IMR-90 (cell line): ENCODE measurements around the gene SYTL1. TPM values are rescaled to one million over a fixed set of nuclear protein-coding genes. Genes with fewer than 3 reads are reported as not detected.

Source experiments
- ATAC-seq: fragments of 200-7000 bp; cut with Tn5 transposase; 2 replicates; pipeline ENCODE4 v1.9.1; 2020; ENCODE audit warnings: low read depth, mild to moderate bottlenecking, moderate library complexity
- BruUV-seq: library from RNA; stranded (reverse); fragments of 400-500 nt; replicated peaks from 2 replicates; lab custom pipeline; 2021; lab: Mats Ljungman, UMichigan
- CTCF ChIA-PET: fragments of 300-600 bp; formaldehyde crosslinking; extraction: SDS; loops from one replicate; lab custom pipeline; 2021; ENCODE audit warnings: antibody characterized with exemption; lab: Yijun Ruan, JAX
- POLR2A ChIA-PET: fragments of 300-600 bp; sonication (Branson Sonifier 250); formaldehyde crosslinking; loops from one replicate; lab custom pipeline; 2022; ENCODE audit warnings: antibody characterized with exemption; ENCODE audit not compliant: unreplicated experiment; lab: Charles Lee
- DNase-seq: peaks from one replicate; pipeline ENCODE4 v3.0.0; 2013
- H2AFZ ChIP-seq: replicated peaks from 2 replicates; pipeline ENCODE3; 2013; ENCODE audit warnings: low read length, mild to moderate bottlenecking; ENCODE audit not compliant: poor library complexity
- H2AK5ac ChIP-seq: 2 replicates; pipeline ENCODE4 v1.6.1; 2013; ENCODE audit warnings: low read depth, low read length, inconsistent platforms
- H2AK9ac ChIP-seq: replicated peaks from 2 replicates; pipeline ENCODE3; 2013; ENCODE audit warnings: mild to moderate bottlenecking, low read depth, low read length, moderate library complexity; ENCODE audit not compliant: poor library complexity
- H2BK120ac ChIP-seq: 2 replicates; pipeline ENCODE4 v1.6.1; 2013; ENCODE audit warnings: low read depth, low read length, inconsistent platforms
- H2BK15ac ChIP-seq: 3 replicates; pipeline ENCODE4 v1.6.1; 2013; ENCODE audit warnings: low read depth, low read length, inconsistent platforms
- H2BK20ac ChIP-seq: 2 replicates; pipeline ENCODE4 v1.6.1; 2013; ENCODE audit warnings: low read depth, mild to moderate bottlenecking, inconsistent platforms, low read length, moderate library complexity
- H2BK5ac ChIP-seq: 2 replicates; pipeline ENCODE4 v1.6.1; 2013; ENCODE audit warnings: mild to moderate bottlenecking, low read depth, low read length, inconsistent platforms; ENCODE audit not compliant: poor library complexity, severe bottlenecking
- H3K14ac ChIP-seq: replicated peaks from 2 replicates; pipeline ENCODE4 v1.6.1; 2013; ENCODE audit warnings: low read depth, low read length, inconsistent platforms
- H3K18ac ChIP-seq: 2 replicates; pipeline ENCODE4 v1.6.1; 2013; ENCODE audit warnings: low read depth, low read length, control low read depth
- H3K23ac ChIP-seq: 2 replicates; pipeline ENCODE4 v1.6.1; 2013; ENCODE audit warnings: low read depth, low read length, inconsistent platforms
- H3K27ac ChIP-seq: 2 replicates; pipeline ENCODE4 v1.5.1; 2013; ENCODE audit warnings: mild to moderate bottlenecking, control low read depth, low read length; ENCODE audit not compliant: insufficient read depth
- H3K27me3 ChIP-seq: 2 replicates; pipeline ENCODE4 v1.6.1; 2013; ENCODE audit warnings: low read length; ENCODE audit not compliant: control insufficient read depth, insufficient read depth
- H3K36me3 ChIP-seq: 2 replicates; pipeline ENCODE4 v1.6.1; 2013; ENCODE audit warnings: low read length, mixed read lengths; ENCODE audit not compliant: control insufficient read depth, insufficient read depth
- H3K4ac ChIP-seq: 2 replicates; pipeline ENCODE4 v1.6.1; 2013; ENCODE audit warnings: low read depth, low read length, inconsistent platforms
- H3K4me1 ChIP-seq: 2 replicates; pipeline ENCODE4 v1.6.1; 2013; ENCODE audit warnings: low read length, mixed read lengths; ENCODE audit not compliant: control insufficient read depth, insufficient read depth
- H3K4me2 ChIP-seq: 2 replicates; pipeline ENCODE4 v1.6.1; 2013; ENCODE audit warnings: low read depth, mild to moderate bottlenecking, control low read depth, low read length, moderate library complexity
- H3K4me3 ChIP-seq: 2 replicates; pipeline ENCODE4 v1.5.1; 2013; ENCODE audit warnings: low read depth, mild to moderate bottlenecking, control low read depth, low read length, moderate library complexity; ENCODE audit not compliant: insufficient read depth
- H3K56ac ChIP-seq: 2 replicates; pipeline ENCODE4 v1.6.1; 2013; ENCODE audit warnings: low read length, inconsistent platforms; ENCODE audit not compliant: insufficient read depth; ENCODE audit errors: extremely low read depth
- H3K79me1 ChIP-seq, 2 experiments: 2 replicates each; pipeline ENCODE4 v1.6.1; 2013; ENCODE audit warnings: low read length in 2 of 2, inconsistent platforms in 1 of 2, low read depth in 1 of 2
- H3K9ac ChIP-seq: 2 replicates; pipeline ENCODE4 v1.6.1; 2013; ENCODE audit warnings: low read depth, low read length, control low read depth
- H3K9me1 ChIP-seq: 2 replicates; pipeline ENCODE4 v1.6.1; 2013; ENCODE audit warnings: low read length, inconsistent platforms; ENCODE audit not compliant: insufficient read depth
- H3K9me3 ChIP-seq: 2 replicates; pipeline ENCODE4 v1.6.1; 2013; ENCODE audit warnings: low read length; ENCODE audit not compliant: control insufficient read depth, insufficient read depth
- H4K20me1 ChIP-seq: 2 replicates; pipeline ENCODE4 v1.6.1; 2013; ENCODE audit warnings: low read length, inconsistent platforms; ENCODE audit not compliant: insufficient read depth
- H4K5ac ChIP-seq: 2 replicates; pipeline ENCODE4 v1.6.1; 2013; ENCODE audit warnings: mild to moderate bottlenecking, low read depth, low read length, control low read depth
- H4K8ac ChIP-seq, 2 experiments: 2 replicates each; pipeline ENCODE4 v1.6.1; 2013; ENCODE audit warnings: low read depth in 2 of 2, low read length in 2 of 2, control low read depth in 1 of 2, inconsistent platforms in 1 of 2
- H4K91ac ChIP-seq: 2 replicates; pipeline ENCODE4 v1.6.1; 2013; ENCODE audit warnings: low read depth, low read length, inconsistent platforms; ENCODE audit not compliant: insufficient read depth
- BHLHE40 ChIP-seq: fragments of 150-350 bp; IDR thresholded peaks from 2 replicates; pipeline ENCODE4 v1.6.1; 2016; ENCODE audit warnings: mild to moderate bottlenecking, low read depth, low read length
- CEBPB ChIP-seq: IDR thresholded peaks from 2 replicates; pipeline ENCODE4 v1.6.1; 2012; ENCODE audit warnings: low read depth, low read length, improper control_type of control experiment
- CHD1 ChIP-seq: IDR thresholded peaks from 2 replicates; pipeline ENCODE4 v1.6.1; 2012; ENCODE audit warnings: low read depth, low read length, improper control_type of control experiment
- ELK1 ChIP-seq: fragments of 150-350 bp; IDR thresholded peaks from 2 replicates; pipeline ENCODE4 v1.6.1; 2016; ENCODE audit warnings: low read depth, mild to moderate bottlenecking, low read length, moderate library complexity, borderline replicate concordance
- FOS ChIP-seq: fragments of 150-350 bp; IDR thresholded peaks from 2 replicates; pipeline ENCODE4 v1.6.1; 2016; ENCODE audit warnings: low read depth, low read length
- MAFK ChIP-seq: IDR thresholded peaks from 2 replicates; pipeline ENCODE4 v1.6.1; 2012; ENCODE audit warnings: low read depth, low read length, improper control_type of control experiment
- MAZ ChIP-seq: IDR thresholded peaks from 2 replicates; pipeline ENCODE4 v1.6.1; 2012; ENCODE audit warnings: low read depth, mild to moderate bottlenecking, low read length, improper control_type of control experiment, moderate library complexity, borderline replicate concordance
- MXI1 ChIP-seq: IDR thresholded peaks from 2 replicates; pipeline ENCODE4 v1.6.1; 2012; ENCODE audit warnings: low read depth, mild to moderate bottlenecking, low read length, moderate library complexity, borderline replicate concordance
- NFE2L2 ChIP-seq: fragments of 150-350 bp; IDR thresholded peaks from 2 replicates; pipeline ENCODE4 v1.6.1; 2016; ENCODE audit warnings: low read depth, mild to moderate bottlenecking, low read length
- POLR2A ChIP-seq: IDR thresholded peaks from 2 replicates; pipeline ENCODE4 v1.6.1; 2012; ENCODE audit warnings: mild to moderate bottlenecking, low read depth, low read length
- RAD21 ChIP-seq: IDR thresholded peaks from 2 replicates; pipeline ENCODE4 v1.6.1; 2012; ENCODE audit warnings: low read length, improper control_type of control experiment
- RCOR1 ChIP-seq: IDR thresholded peaks from 2 replicates; pipeline ENCODE4 v1.6.1; 2012; ENCODE audit warnings: mild to moderate bottlenecking, low read length, improper control_type of control experiment; ENCODE audit not compliant: insufficient replicate concordance
- RFX5 ChIP-seq: IDR thresholded peaks from 2 replicates; pipeline ENCODE4 v1.8.0; 2012; ENCODE audit warnings: low read depth, mild to moderate bottlenecking, low read length, moderate library complexity
- SMC3 ChIP-seq: fragments of 150-350 bp; IDR thresholded peaks from 2 replicates; pipeline ENCODE4 v1.6.1; 2016; ENCODE audit warnings: low read depth, mild to moderate bottlenecking, antibody characterized with exemption, low read length, moderate library complexity
- USF2 ChIP-seq: fragments of 150-350 bp; IDR thresholded peaks from 2 replicates; pipeline ENCODE4 v1.6.1; 2017; ENCODE audit warnings: mild to moderate bottlenecking, antibody characterized with exemption, low read length, low read depth
- WGBS, 2 experiments: methylation state at CpG; one replicate each; pipeline versions ENCODE4 v1.1.5 to v1.1.7; 2013; ENCODE audit warnings: missing lambda C conversion rate in 2 of 2; ENCODE audit not compliant: insufficient read length in 1 of 2; ENCODE audit errors: extremely low coverage in 2 of 2; 5-methylcytosine and 5-hydroxymethylcytosine counted together
- dilution Hi-C: fragments of 300-500 bp; cut with HindIII; formaldehyde crosslinking; loops from one replicate; pipeline ENCODE4 v1.14.3; 2018; ENCODE audit warnings: low sequenced_read_pairs; ENCODE audit not compliant: unreplicated experiment
- in situ Hi-C: fragments of 300-500 bp; cut with MboI; formaldehyde crosslinking; loops from 3 replicates; pipeline ENCODE4 v1.14.3; 2019; ENCODE audit warnings: low sequenced_read_pairs, inconsistent platforms, mixed read lengths
- intact Hi-C: fragments of 100-400 bp; cut with micrococcal nuclease; formaldehyde crosslinking; loops from 2 replicates; pipeline ENCODE4 v1.10.0; 2022
- polyA plus RNA-seq, 3 experiments: library from polyadenylated mRNA; depleted of rRNA; stranded (reverse); fragments of >200 nt; gene quantifications; 2 replicates each; pipeline ENCODE4 v1.2.3, GENCODE V29; 2012; ENCODE audit warnings: low replicate concordance in 1 of 3
- total RNA-seq: library from RNA; depleted of rRNA; stranded (reverse); fragments of >200 nt; gene quantifications from 2 replicates; pipeline ENCODE4 v1.2.3, GENCODE V29; 2012
- TF ChIP-seq, protein P1 (sequence below): conservative IDR thresholded peaks from 2 replicates; pipeline ENCODE4 v1.5.1; 2012; ENCODE audit warnings: mild to moderate bottlenecking, low read depth, low read length, improper control_type of control experiment

Gene SYTL1
- total and polyA plus RNA-seq, 2 of the 4 experiments (the other 2 are of a cell fraction), result 0.18 to 1.0 TPM

DNA sequence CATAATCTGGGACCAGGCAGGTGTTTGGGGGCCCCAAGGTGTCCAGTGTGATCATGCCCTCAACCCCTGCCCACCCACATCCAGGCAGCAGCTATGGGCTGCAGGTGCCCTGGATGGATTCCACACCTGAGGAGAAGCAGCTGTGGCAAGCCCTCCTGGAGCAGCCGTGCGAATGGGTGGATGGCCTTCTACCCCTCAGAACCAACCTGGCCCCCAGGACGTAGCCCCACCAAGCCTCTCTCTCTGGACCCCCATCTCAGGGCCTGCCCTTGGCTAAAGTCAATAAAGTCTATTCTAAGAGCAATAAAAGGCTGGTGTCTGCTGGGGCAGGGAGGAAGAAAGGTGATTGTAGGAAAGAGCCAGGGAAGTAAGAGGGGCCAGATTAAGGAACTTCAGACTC is 11.8 kb downstream of the SYTL1 start:
- no peak overlapping the region for H3K4me2 ChIP-seq
- H2AK5ac ChIP-seq, result no peak overlapping the region
- ChIA-PET POLR2A (no interaction called here), CTCF (interaction anchor here (0.7 kb wide), 1 partner anchor 253 kb away, joined by 3 read pairs; no protein-coding TSS in a partner anchor)
- H3K14ac ChIP-seq, result no peak overlapping the region
- no peak overlapping the region for H4K5ac ChIP-seq
- no peak overlapping the region for H3K9ac ChIP-seq
- no peak overlapping the region for H2BK5ac ChIP-seq
- dilution Hi-C loops, result no loop called here
- H2BK20ac ChIP-seq, result no peak overlapping the region
- H2BK120ac ChIP-seq, result no peak overlapping the region
- H2BK15ac ChIP-seq, result no peak overlapping the region
- no peaks in the 10 kb centered on the region for H4K20me1 ChIP-seq
- in situ Hi-C loops, result no loop called here
- no peak overlapping the region for H3K4me3 ChIP-seq
- H3K18ac ChIP-seq, result no peak overlapping the region
- TF ChIP-seq POLR2A (no peak), NFE2L2 (no peak), SMC3 (no peak), FOS (no peak), RFX5 (no peak), MXI1 (no peak), ELK1 (no peak), MAZ (no peak), USF2 (no peak), MAFK (no peak), BHLHE40 (no peak), CEBPB (no peak), RCOR1 (no peak), RAD21 (no peak), CHD1 (no peak)
- TF ChIP-seq, protein P1, sequence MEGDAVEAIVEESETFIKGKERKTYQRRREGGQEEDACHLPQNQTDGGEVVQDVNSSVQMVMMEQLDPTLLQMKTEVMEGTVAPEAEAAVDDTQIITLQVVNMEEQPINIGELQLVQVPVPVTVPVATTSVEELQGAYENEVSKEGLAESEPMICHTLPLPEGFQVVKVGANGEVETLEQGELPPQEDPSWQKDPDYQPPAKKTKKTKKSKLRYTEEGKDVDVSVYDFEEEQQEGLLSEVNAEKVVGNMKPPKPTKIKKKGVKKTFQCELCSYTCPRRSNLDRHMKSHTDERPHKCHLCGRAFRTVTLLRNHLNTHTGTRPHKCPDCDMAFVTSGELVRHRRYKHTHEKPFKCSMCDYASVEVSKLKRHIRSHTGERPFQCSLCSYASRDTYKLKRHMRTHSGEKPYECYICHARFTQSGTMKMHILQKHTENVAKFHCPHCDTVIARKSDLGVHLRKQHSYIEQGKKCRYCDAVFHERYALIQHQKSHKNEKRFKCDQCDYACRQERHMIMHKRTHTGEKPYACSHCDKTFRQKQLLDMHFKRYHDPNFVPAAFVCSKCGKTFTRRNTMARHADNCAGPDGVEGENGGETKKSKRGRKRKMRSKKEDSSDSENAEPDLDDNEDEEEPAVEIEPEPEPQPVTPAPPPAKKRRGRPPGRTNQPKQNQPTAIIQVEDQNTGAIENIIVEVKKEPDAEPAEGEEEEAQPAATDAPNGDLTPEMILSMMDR, result no peak
- H3K9me3 ChIP-seq, result no peaks in the 10 kb centered on the region
- DNase-seq, result no peak
- no peak for ATAC-seq
- peaks cover 5% of the 10 kb centered on the region; the same call in 1 of the 2 replicates for H3K4me1 ChIP-seq
- intact Hi-C loops, result no loop called here
- no peak overlapping the region for H3K56ac ChIP-seq
- no peaks in the 10 kb centered on the region; the same call in 1 of the 2 replicates for H3K9me1 ChIP-seq
- BruUV-seq, result no TSS peak
- no peak overlapping the region for H3K23ac ChIP-seq
- WGBS, 2 experiments, result no CpG with 5 or more reads among the region's 3 CpGs
- H3K27me3 ChIP-seq, result no peaks in the 10 kb centered on the region; the same call in 1 of the 2 replicates
- H3K4ac ChIP-seq, result no peak overlapping the region
- no peaks in the 10 kb centered on the region for H3K79me1 ChIP-seq
- H2AK9ac ChIP-seq, result no peak overlapping the region
- no peak overlapping the region for H4K91ac ChIP-seq
- H3K27ac ChIP-seq, result no peak overlapping the region
- H3K36me3 ChIP-seq, result peaks cover 19% of the 10 kb centered on the region
- no peak overlapping the region for H2AFZ ChIP-seq
- H4K8ac ChIP-seq, result no peak overlapping the region
